GM23248 (cell line): ENCODE results near the gene CRYBG1.

Experiments used
- EZH2 ChIP-seq: fragments of 200-600 bp; sonication (generic); IDR thresholded peaks from 2 replicates; pipeline ENCODE4 v1.6.1; 2018; ENCODE audit warnings: antibody characterized with exemption, mild to moderate bottlenecking; ENCODE audit not compliant: insufficient read depth, poor library complexity, severe bottlenecking
- EZH2phosphoT487 ChIP-seq: fragments of 200-600 bp; sonication (generic); IDR thresholded peaks from 2 replicates; pipeline ENCODE4 v1.6.1; 2018; ENCODE audit warnings: antibody characterized with exemption, moderate library complexity, mild to moderate bottlenecking, low read depth; ENCODE audit not compliant: insufficient read depth

- TF ChIP-seq EZH2phosphoT487 (no peak), EZH2 (no peak)
Observed at GRCh38 chr6:106450653-106451052, 90.1 kb downstream of the CRYBG1 start.
